Measurements from ENCODE around the gene ZDHHC19. TPM values are rescaled to one million over a fixed set of nuclear protein-coding genes. Genes with fewer than 3 reads are reported as not detected.
"Not testable (repeated sequence)": the region's sequence is repeated elsewhere in the genome, so short reads cannot be mapped to it uniquely, and the experiment has no call there.

The ZDHHC19 gene
- total RNA-seq, 1 experiment from 2014 or later, result not detected

- peaks cover 7% of the 10 kb centered on the region for H3K4me1 Mint-ChIP-seq (ENCODE audit: insufficient read depth, unreplicated experiment)
- no peaks in the 10 kb centered on the region for H3K27me3 Mint-ChIP-seq (ENCODE audit: insufficient read depth, unreplicated experiment)
- intact Hi-C loops (cut with micrococcal nuclease), result no loop called here
- no TSS peak for BruUV-seq (replicated peaks)
- no peaks in the 10 kb centered on the region for H3K9me3 Mint-ChIP-seq (ENCODE audit: unreplicated experiment)
- ChIA-PET POLR2A (no interaction called here), CTCF (interaction anchor here (0.7 to 2.2 kb wide), 3 partner anchors 10 to 167 kb away, joined by 3 to 12 read pairs (median 5); no protein-coding TSS in a partner anchor)
- no peak for DNase-seq (ENCODE audit: unreplicated experiment)
- H3K4me3 Mint-ChIP-seq (ENCODE audit: unreplicated experiment), result no peak overlapping the region
- no peak overlapping the region for H3K27ac Mint-ChIP-seq (ENCODE audit: low read depth, unreplicated experiment)
- H3K36me3 Mint-ChIP-seq (ENCODE audit: insufficient read depth, unreplicated experiment), result no peaks in the 10 kb centered on the region
- TF ChIP-seq CTCF (IDR thresholded peaks at IDR 0.05; ENCODE audit: unreplicated experiment), result no peak
Observed at GRCh38 chr3:196186651-196187573, 24.3 kb downstream of the ZDHHC19 start.

- H3K4me1 Mint-ChIP-seq (ENCODE audit: insufficient read depth, unreplicated experiment), result peaks cover 9% of the 10 kb centered on the region
- intact Hi-C loops (cut with micrococcal nuclease), result no loop called here
- no peaks in the 10 kb centered on the region for H3K9me3 Mint-ChIP-seq (ENCODE audit: unreplicated experiment)
- no peak for DNase-seq (ENCODE audit: unreplicated experiment)
- ChIA-PET POLR2A (interaction anchor here (0.9 kb wide), 1 partner anchor 104 kb away, joined by 5 read pairs; no protein-coding TSS in a partner anchor), CTCF (interaction anchor here (1.1 kb wide), 1 partner anchor 111 kb away, joined by 3 read pairs; no protein-coding TSS in a partner anchor)
- no TSS peak for BruUV-seq (replicated peaks)
- H3K27ac Mint-ChIP-seq (ENCODE audit: low read depth, unreplicated experiment), result no peak overlapping the region
- H3K27me3 Mint-ChIP-seq (ENCODE audit: insufficient read depth, unreplicated experiment), result no peaks in the 10 kb centered on the region
- TF ChIP-seq CTCF (IDR thresholded peaks at IDR 0.05; ENCODE audit: unreplicated experiment), result no peak
- no peaks in the 10 kb centered on the region for H3K36me3 Mint-ChIP-seq (ENCODE audit: insufficient read depth, unreplicated experiment)
- no peak overlapping the region for H3K4me3 Mint-ChIP-seq (ENCODE audit: unreplicated experiment)
Observed at GRCh38 chr3:196184881-196185280, 26.3 kb downstream of the ZDHHC19 start.

- H3K9me3 Mint-ChIP-seq (ENCODE audit: unreplicated experiment); BruUV-seq (replicated peaks); intact Hi-C loops (cut with micrococcal nuclease); POLR2A ChIA-PET; H3K27ac Mint-ChIP-seq (ENCODE audit: low read depth, unreplicated experiment); H3K27me3 Mint-ChIP-seq (ENCODE audit: insufficient read depth, unreplicated experiment); H3K4me3 Mint-ChIP-seq (ENCODE audit: unreplicated experiment); DNase-seq (ENCODE audit: unreplicated experiment); H3K36me3 Mint-ChIP-seq (ENCODE audit: insufficient read depth, unreplicated experiment): not testable (repeated sequence)
- peaks cover 17% of the 10 kb centered on the region for H3K4me1 Mint-ChIP-seq (ENCODE audit: insufficient read depth, unreplicated experiment)
- CTCF ChIA-PET, result interaction anchor here (0.5 to 0.6 kb wide), 2 partner anchors 12 to 75 kb away, joined by 3 to 4 read pairs; no protein-coding TSS in a partner anchor
Observed at GRCh38 chr3:196184169-196184432, 27.1 kb downstream of the ZDHHC19 start.

GRCh38 chr3:196181127-196181546, 30.1 kb downstream of the ZDHHC19 start:
- no peak for TF ChIP-seq CTCF (IDR thresholded peaks at IDR 0.05; ENCODE audit: unreplicated experiment)

More at GRCh38 chr3:196181127-196181546, 30.1 kb downstream of the ZDHHC19 start:
- no peaks in the 10 kb centered on the region for H3K9me3 Mint-ChIP-seq (ENCODE audit: unreplicated experiment)
- no peaks in the 10 kb centered on the region for H3K36me3 Mint-ChIP-seq (ENCODE audit: insufficient read depth, unreplicated experiment)
- POLR2A ChIA-PET, result no interaction called here
- no TSS peak for BruUV-seq (replicated peaks)
- CTCF ChIA-PET, result interaction anchor here (2.8 kb wide), 1 partner anchor 108 kb away, joined by 12 read pairs; no protein-coding TSS in a partner anchor
- no peak overlapping the region for H3K27ac Mint-ChIP-seq (ENCODE audit: low read depth, unreplicated experiment)
- no peak for DNase-seq (ENCODE audit: unreplicated experiment)
- no peaks in the 10 kb centered on the region for H3K27me3 Mint-ChIP-seq (ENCODE audit: insufficient read depth, unreplicated experiment)
- intact Hi-C loops (cut with micrococcal nuclease), result no loop called here
- H3K4me1 Mint-ChIP-seq (ENCODE audit: insufficient read depth, unreplicated experiment), result peaks cover 18% of the 10 kb centered on the region
- H3K4me3 Mint-ChIP-seq (ENCODE audit: unreplicated experiment), result no peak overlapping the region
